A673 (cell line): Measurements from ENCODE around the gene DRD4. TPM values are rescaled to one million over a fixed set of nuclear protein-coding genes. Genes with fewer than 3 reads are reported as not detected.

Source experiments
- BruUV-seq: library from RNA; stranded (reverse); fragments of 400-500 nt; replicated peaks from 2 replicates; lab custom pipeline; 2021; lab: Mats Ljungman, UMichigan
- CTCF ChIA-PET: fragments of 300-600 bp; sonication (Branson Sonifier 250); formaldehyde crosslinking; loops from one replicate; lab custom pipeline; 2022; ENCODE audit warnings: antibody characterized with exemption; lab: Charles Lee
- POLR2A ChIA-PET: fragments of 300-600 bp; sonication (Branson Sonifier 250); formaldehyde crosslinking; loops from one replicate; lab custom pipeline; 2022; ENCODE audit warnings: antibody characterized with exemption; ENCODE audit not compliant: low non-redundant PET; lab: Charles Lee
- DNase-seq: peaks from one replicate; pipeline ENCODE4 v3.0.0-alpha.2; 2015; ENCODE audit warnings: low spot score
- H3K27ac ChIP-seq: fragments of 200-600 bp; sonication (generic); 2 replicates; pipeline ENCODE4 v1.5.1; 2016; ENCODE audit warnings: mixed run types, low read depth, mild to moderate bottlenecking, mixed read lengths, antibody characterized with exemption, low read length; ENCODE audit not compliant: poor library complexity, severe bottlenecking
- H3K27me3 ChIP-seq: fragments of 200-600 bp; sonication (generic); replicated peaks from 2 replicates; pipeline ENCODE4 v1.6.1; 2017; ENCODE audit warnings: mixed run types, low read depth, mild to moderate bottlenecking, mixed read lengths, antibody characterized with exemption, low read length; ENCODE audit not compliant: insufficient read depth, poor library complexity
- H3K36me3 ChIP-seq: fragments of 200-600 bp; sonication (generic); 2 replicates; pipeline ENCODE4 v1.6.1; 2016; ENCODE audit warnings: mixed run types, mild to moderate bottlenecking, mixed read lengths, antibody characterized with exemption, low read length; ENCODE audit not compliant: insufficient read depth, poor library complexity, severe bottlenecking
- H3K4me1 ChIP-seq: fragments of 200-600 bp; sonication (generic); 2 replicates; pipeline ENCODE4 v1.6.1; 2017; ENCODE audit warnings: mixed run types, mild to moderate bottlenecking, mixed read lengths, antibody characterized with exemption, low read length; ENCODE audit not compliant: insufficient read depth, poor library complexity, severe bottlenecking
- H3K4me3 ChIP-seq: fragments of 200-600 bp; sonication (generic); 2 replicates; pipeline ENCODE4 v1.5.1; 2016; ENCODE audit warnings: low read depth, mixed run types, mild to moderate bottlenecking, mixed read lengths, low read length; ENCODE audit not compliant: poor library complexity, severe bottlenecking
- H3K9me3 ChIP-seq: fragments of 200-600 bp; sonication (generic); 2 replicates; pipeline ENCODE4 v1.6.1; 2016; ENCODE audit warnings: mixed run types, low read depth, mild to moderate bottlenecking, mixed read lengths, antibody characterized with exemption, low read length; ENCODE audit not compliant: poor library complexity, severe bottlenecking
- EZH2 ChIP-seq: fragments of 200-600 bp; sonication (generic); IDR thresholded peaks from 2 replicates; pipeline ENCODE4 v1.6.1; 2017; ENCODE audit warnings: borderline replicate concordance, low read depth, mild to moderate bottlenecking, mixed read lengths, antibody characterized with exemption, low read length; ENCODE audit not compliant: poor library complexity, severe bottlenecking
- intact Hi-C: fragments of 100-400 bp; cut with micrococcal nuclease; formaldehyde crosslinking; loops from one replicate; pipeline ENCODE4 v1.10.0; 2022; ENCODE audit not compliant: unreplicated experiment
- total RNA-seq: library from RNA; stranded (reverse); gene quantifications from 2 replicates; pipeline ENCODE4 v1.2.3, GENCODE V29; 2021
- TF ChIP-seq, protein P1 (sequence below): fragments of 300-800, 200-600 bp; sonication (generic); conservative IDR thresholded peaks from 2 replicates; pipeline ENCODE4 v1.5.1; 2017; ENCODE audit warnings: low read depth, mild to moderate bottlenecking, antibody characterized with exemption, low read length, moderate library complexity, mixed read lengths

Gene DRD4
- total RNA-seq, 1 experiment from 2014 or later: 3.0 TPM

DNA sequence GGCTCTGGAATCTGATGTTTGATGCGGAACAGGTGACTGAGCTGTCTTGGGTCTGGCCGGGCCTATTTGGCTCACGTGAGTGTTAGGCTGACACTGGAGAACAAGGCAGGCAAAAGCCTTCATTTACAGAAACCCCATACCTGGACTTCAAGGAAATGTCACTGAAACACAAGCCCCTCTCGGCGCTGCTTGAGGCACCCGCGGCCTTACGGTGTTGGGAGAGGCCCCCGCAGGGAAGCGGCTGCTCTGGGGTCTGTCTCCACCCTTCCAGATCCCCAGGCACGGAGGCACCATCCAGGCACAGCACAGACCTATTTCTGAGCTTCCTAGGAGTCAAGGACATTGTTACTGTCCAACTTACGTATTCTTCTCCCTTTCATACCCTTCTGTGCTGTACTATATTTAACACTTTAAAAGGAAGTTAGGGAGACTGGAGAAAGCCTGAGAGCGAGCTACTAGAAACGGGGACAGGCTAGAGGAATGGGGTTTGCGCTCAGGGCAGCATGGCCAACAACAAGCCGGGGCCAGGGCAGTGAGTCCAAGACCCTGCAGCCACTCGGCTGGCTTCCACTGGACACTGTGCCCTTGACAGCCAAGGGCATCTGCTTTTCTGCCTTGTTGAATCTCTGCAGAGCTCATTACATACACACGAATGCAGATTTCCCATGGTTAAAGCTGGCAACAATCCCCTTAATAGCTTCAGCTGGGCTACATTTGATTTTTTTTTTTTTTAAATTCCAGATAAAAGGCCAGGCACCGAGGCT, 23.8 kb downstream of the DRD4 start:
- CTCF ChIA-PET: interaction anchor here (0.6 kb wide), 1 partner anchor 106 kb away, joined by 5 read pairs; no protein-coding TSS in a partner anchor
- Histone ChIP-seq H3K27ac (no peak overlapping the region), H3K9me3 (no peaks in the 10 kb centered on the region), H3K36me3 (peaks cover 6% of the 10 kb centered on the region), H3K4me1 (peaks cover 15% of the 10 kb centered on the region), H3K4me3 (no peak overlapping the region), H3K27me3 (no peaks in the 10 kb centered on the region)
- no peak for TF ChIP-seq EZH2
- TF ChIP-seq, protein P1, sequence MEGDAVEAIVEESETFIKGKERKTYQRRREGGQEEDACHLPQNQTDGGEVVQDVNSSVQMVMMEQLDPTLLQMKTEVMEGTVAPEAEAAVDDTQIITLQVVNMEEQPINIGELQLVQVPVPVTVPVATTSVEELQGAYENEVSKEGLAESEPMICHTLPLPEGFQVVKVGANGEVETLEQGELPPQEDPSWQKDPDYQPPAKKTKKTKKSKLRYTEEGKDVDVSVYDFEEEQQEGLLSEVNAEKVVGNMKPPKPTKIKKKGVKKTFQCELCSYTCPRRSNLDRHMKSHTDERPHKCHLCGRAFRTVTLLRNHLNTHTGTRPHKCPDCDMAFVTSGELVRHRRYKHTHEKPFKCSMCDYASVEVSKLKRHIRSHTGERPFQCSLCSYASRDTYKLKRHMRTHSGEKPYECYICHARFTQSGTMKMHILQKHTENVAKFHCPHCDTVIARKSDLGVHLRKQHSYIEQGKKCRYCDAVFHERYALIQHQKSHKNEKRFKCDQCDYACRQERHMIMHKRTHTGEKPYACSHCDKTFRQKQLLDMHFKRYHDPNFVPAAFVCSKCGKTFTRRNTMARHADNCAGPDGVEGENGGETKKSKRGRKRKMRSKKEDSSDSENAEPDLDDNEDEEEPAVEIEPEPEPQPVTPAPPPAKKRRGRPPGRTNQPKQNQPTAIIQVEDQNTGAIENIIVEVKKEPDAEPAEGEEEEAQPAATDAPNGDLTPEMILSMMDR: no peak
- POLR2A ChIA-PET: no interaction called here
- DNase-seq: no peak
- intact Hi-C loops: loop anchor here (5.0 kb wide), 1 partner anchor 61 kb away; no protein-coding TSS in a partner anchor
- no TSS peak for BruUV-seq

DNA sequence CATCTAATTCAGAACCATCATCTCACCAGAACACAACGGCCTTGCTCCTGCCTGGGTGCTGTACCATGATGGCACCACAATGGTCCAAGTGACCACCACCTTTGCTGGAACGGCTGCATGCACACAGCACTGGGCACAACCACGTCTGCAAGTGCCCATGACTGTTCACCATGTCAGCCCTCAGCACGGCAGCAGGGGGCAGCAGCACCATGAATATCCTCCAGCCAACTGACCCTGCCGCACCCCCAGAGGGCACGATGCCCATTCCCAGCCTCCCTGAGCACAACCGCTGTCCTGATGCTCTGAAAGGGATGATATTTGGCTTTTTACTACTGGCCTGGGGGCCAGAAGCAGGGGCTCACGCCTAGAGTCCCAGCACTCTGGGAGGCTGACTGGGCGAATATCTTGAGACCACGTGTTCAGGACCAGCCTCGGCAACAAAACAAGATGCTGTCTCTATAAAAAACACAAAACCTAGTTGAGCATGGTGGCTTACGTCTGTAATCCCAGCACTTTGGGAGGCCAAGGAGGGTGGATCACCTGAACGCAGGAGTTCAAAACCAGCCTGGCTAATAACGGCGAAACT, 25.7 kb downstream of the DRD4 start:
- intact Hi-C loops: loop anchor here (5.0 kb wide), 1 partner anchor 60 kb away; no protein-coding TSS in a partner anchor
- H3K4me3 ChIP-seq: no peak overlapping the region
- ChIA-PET POLR2A (no interaction called here), CTCF (no interaction called here)
- no TSS peak for BruUV-seq
- H3K4me1 ChIP-seq: peaks cover 18% of the 10 kb centered on the region
- no peak for TF ChIP-seq EZH2
- TF ChIP-seq, protein P1: peak; percentile 69
- peaks cover 9% of the 10 kb centered on the region for H3K36me3 ChIP-seq
- no peaks in the 10 kb centered on the region for H3K9me3 ChIP-seq
- H3K27ac ChIP-seq: no peak overlapping the region
- H3K27me3 ChIP-seq: no peaks in the 10 kb centered on the region
- peak; percentile 41 for DNase-seq

DNA sequence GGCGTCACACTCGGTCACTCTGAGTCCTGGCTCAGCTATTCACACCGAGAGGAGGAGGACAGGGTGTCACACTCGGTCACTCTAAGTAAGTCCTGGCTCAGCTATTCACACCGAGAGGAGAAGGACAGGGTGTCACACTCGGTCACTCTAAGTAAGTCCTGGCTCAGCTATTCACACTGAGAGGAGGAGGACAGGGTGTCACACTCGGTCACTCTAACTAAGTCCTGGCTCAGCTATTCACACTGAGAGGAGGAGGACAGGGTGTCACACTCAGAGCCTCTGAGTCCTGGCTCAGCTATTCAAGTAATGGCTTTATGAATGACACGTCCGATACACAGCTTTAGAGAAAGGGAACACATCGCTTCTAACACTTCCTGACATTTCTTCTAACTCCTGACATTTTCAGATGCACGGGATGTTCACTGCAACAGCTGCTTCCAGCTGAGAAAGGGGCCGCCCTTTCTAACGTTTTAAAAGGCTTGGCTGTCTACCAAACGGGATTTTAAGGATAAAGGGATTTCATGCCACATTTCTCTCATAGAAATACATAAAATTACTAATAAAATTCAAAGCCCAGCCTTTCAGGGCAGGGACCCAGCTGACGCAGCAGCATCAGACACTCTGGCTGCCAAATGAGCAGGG, 28.1 kb downstream of the DRD4 start:
- POLR2A ChIA-PET: no interaction called here
- DNase-seq: peak; percentile 78

More for the DNA sequence above, 28.1 kb downstream of the DRD4 start:
- CTCF ChIA-PET: no interaction called here
- no peak for TF ChIP-seq EZH2
- TF ChIP-seq, protein P1: no peak
- H3K4me3 ChIP-seq: no peak overlapping the region
- no peaks in the 10 kb centered on the region for H3K9me3 ChIP-seq
- H3K27me3 ChIP-seq: no peaks in the 10 kb centered on the region
- peaks cover 17% of the 10 kb centered on the region for H3K4me1 ChIP-seq
- H3K27ac ChIP-seq: peak overlapping the region; percentile 47
- intact Hi-C loops: no loop called here
- BruUV-seq: no TSS peak
- peaks cover 9% of the 10 kb centered on the region for H3K36me3 ChIP-seq
